HG03469 (cell line): ENCODE measurements around the gene GALNT9.
"Not testable (repeated sequence)": the region's sequence is repeated elsewhere in the genome, so short reads cannot be mapped to it uniquely, and the experiment has no call there.

Source experiments
- ATAC-seq: cut with Tn5 transposase; IDR thresholded peaks from one replicate; pipeline ENCODE4 v1.9.1; 2021; ENCODE audit warnings: mild to moderate bottlenecking, moderate library complexity, moderate number of reproducible peaks; ENCODE audit not compliant: unreplicated experiment

Gene GALNT9

DNA sequence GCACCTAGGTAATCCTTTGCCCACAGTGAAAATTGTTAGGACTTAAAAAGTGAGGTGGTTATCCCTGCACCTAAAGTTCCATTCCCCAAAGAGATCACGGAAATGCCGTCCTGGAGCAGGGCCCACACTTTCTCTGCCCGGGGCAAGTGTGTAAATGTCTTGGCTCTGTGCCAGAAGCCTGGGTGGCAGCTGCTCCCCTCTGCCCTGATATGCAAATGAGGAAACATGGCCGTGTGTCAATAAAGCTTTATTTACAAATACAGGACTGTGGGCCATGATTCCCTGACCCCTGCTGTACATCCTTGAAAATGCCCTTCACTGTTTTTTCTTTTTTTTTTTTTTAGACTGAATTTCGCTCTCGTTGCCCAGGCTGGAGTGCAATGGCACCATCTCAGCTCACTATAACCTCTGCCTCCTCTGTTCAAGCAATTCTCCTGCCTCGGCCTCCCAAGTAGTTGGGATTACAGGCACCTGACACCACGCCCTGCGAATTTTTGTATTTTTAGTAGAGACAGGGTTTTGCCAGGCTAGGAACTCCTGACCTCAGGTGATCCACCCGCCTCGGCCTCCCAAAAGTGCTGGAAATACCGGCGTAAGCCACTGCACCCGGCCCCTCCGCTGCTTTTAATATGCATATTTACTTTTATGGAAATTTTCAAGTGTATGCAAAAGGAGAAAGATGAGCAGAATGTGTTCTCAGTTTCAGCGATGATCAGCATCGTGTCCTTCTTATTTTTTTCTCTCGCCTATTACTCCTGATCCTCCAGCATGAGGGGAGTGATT lies 75.5 kb downstream of the GALNT9 start:
- no peak for ATAC-seq

DNA sequence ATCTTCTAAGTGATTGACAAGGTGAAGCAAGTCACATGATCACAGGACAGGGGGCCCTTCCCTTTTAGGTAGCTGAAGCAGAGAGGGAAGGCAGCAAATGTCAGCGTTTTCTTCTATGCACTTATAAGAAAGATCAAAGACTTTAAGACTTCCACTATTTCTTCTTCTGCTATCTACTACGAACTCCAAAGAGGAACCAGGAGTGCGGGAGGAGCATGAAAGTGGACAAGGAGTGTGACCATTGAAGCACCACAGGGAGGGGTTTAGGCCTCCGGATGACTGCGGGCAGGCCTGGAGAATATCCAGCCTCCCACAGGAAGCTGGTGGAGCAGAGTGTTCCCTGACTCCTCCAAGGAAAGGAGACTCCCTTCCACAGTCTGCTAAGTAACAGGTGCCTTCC lies 76.4 kb downstream of the GALNT9 start:
- not testable (repeated sequence) for ATAC-seq

DNA sequence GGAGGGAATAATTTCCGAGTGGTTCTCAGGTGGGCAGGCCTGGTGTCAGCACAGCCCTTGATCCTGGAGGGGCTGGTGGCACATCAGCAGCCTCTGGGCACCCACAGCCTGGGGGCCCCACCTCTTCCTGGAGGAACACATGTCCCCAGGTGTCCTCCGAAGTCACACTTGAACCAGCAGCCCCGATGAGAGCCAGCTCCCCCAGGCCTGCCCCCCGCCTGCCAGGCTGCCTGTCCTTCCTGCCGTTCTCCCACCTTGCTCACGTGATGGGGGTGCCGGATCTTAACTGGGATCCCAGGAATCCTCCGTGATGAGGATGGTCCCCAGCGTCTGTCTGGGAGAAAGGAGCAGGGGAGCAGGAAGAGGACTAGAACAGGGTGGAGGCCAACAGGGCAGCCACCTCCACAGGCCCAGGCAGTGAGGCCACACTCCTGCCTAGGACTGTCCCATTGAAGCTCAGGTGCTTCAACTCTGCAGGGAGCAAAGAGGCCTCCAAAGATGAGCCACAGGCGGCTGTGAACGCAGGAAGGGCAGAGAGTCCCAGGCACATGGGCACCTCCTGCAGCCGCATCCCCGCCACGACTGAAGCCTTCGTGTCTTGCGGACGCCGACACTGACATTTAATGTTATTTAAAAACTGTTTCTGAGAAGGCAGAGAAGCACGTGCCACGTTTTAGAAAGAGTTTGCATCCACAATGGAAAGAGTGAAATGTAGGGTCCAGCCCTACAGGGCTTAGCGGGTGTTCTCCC lies 77.5 kb downstream of the GALNT9 start:
- ATAC-seq: no peak

DNA sequence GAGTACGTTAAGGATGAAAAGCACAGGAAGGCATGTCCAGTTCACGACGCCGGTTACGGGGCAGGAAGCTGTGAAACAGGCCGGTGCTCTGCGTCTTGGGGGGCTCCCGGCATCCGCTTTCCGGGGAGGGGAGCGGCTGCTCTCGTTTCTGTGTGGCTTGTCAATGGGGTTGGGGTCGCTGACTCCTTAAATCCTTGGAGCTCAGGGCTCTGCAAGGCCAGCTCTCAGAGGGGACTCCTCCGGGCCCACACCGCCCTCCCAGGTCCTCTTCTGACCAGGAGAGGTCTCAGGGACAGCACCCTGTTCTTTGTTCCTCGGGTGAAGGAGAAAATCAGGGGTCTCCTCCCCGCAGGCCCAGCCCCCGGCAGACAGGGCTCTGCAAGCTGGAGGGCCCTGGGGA lies 78.1 kb downstream of the GALNT9 start:
- ATAC-seq: no peak

DNA sequence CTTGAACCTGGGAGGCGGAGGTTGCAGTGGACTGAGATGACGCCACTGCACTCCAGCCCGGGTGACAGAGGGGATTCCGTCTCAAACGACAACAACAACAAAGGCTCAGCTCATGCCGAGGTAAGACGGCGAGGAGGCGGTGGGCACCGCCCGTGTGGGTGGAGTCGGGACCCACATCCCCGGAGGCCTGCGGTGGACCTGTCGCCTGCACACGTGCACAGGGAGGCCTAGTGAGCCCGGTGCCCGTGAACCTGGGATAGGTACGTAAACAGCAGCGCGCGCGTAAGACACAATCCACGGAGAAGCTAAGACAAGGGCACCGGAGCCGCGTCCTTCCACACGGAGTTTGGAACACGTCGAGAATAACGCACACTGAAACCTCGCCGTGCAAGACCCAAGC lies 78.7 kb downstream of the GALNT9 start:
- no peak for ATAC-seq

DNA sequence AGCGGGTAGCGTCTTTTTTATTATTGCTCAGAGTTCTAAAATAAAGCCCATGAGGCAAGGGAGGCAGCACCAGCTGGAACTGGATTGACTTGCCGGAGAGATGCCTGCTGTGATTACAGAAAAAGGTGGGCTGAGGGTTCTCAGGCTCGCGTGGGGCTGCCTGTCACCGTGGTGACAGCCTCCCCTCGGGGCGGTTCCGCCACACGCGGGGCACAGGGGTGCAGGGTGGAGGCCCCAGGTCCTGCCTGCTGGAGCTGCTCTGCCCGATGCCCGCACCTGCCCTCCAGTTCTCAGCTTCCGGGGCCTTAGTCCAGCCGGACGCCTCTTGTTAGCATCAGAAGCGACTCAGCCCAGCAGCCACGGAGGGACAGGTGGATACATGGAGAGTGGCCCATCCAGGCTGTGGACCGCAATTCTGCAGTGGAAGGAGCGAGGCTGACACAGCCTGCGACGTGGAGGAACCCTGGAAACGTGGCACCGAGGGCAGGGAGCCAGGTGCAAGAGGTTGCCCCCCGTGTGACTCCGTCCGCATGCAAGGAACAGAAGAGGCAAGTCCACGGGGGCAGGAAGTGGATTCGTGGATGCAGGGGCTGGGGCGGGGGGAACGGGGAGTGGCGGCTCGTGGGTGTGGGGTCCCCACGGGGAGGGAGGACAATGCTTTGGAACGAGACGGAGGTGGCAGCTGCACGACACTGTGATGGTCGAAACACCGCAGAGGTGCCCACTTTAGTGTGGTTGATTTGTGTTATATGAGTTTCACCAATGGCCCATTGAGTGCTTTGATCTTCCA lies 79.5 kb downstream of the GALNT9 start:
- no peak for ATAC-seq

DNA sequence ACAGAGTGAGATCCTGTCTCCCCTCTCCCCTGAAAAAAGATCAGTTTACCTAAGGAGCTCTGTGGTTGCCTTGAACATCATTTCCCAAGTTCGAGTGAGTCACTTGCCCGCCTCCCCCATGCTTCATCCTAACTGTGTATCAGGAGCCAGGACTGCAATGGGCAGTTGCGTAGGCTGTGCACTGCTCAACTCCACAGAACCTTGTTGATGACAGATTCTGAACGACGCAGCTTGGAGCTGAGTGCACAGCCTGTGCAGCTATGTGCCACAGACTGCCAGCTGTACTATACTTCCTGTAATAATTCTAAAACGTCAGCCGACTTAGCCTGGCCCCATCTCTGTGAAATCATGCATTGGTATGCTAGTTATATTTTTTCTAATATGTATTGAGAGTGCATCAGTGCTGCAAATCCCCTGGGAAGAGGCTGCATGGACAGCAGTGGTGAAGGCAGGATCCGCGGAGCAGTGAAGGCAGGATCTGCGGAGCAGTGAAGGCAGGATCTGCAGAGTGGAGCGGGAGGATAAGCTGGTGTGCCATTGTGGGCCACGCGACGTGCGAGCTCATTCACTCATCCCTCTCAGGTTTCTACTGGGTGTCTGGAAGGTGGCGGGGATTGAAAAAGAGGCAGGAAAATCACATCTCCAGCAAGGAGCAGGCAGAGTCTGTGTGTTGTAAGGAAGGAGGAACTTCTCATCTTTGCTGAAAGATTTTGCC lies 80.8 kb downstream of the GALNT9 start:
- ATAC-seq: no peak

DNA sequence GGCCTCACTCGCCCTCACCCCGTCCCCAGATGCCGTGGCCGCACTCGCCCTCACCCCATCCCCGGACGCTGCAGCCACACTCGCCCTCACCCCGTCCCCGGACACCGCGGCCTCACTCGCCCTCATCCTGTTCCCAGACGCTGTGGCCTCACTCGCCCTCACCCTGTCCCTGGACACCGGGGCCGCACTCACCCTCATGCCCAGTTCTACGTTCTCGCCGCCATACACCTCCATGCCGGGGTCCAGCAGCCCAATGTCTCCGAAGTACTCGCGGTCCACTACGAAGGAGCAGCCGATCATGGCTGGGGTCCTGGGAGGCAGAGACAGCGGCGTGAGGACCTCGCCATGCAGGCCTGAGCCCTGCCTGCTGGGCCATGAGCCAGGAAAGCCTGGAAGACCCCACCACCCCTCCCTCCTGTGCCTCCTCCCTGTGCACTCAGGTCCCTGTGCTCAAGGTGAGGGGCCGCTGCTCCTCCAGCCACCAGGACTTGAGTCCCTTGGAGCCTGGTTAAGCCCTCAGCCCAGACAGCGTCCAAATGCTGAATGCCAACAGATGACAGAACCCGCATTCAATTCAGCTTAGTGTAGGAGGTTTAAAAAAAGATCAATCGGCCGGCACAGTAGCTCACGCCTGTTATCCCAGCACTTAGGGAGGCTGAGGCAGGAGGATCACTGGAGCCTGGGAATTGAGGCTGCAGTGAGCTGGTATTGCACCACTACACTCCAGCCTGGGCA lies 81.5 kb downstream of the GALNT9 start:
- no peak for ATAC-seq

DNA sequence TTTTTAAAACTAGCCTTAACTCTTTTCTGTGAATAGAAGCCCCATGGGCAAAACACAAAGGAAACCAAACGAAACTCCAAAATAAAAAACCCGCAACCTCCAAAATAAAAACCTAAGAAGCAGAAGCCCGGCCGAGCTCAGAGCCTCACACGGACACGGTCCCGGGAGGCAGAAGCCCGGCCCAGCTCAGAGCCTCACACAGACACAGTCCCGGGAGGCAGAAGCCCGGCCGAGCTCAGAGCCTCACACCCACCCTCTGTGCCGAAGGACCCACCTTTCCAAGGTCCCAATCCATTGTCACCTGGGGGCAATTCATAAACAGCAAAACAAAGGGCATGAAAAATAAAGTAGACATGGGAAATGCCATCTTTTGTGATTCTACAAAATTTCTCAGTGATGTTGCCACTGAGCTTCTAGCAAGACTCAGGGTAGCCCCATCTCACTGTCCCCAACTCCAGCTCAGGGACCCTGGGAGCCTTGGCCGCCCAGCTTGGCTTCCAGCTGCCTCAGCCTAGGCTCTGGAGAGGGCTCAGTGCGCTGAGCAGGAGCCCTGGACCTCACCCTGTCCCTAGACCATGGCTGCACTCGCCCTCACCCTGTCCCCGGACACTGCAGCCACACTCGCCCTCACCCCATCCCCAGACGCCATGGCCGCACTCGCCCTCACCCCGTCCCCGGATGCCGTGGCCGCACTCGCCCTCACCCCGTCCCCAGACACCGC lies 82.2 kb downstream of the GALNT9 start:
- ATAC-seq: no peak

DNA sequence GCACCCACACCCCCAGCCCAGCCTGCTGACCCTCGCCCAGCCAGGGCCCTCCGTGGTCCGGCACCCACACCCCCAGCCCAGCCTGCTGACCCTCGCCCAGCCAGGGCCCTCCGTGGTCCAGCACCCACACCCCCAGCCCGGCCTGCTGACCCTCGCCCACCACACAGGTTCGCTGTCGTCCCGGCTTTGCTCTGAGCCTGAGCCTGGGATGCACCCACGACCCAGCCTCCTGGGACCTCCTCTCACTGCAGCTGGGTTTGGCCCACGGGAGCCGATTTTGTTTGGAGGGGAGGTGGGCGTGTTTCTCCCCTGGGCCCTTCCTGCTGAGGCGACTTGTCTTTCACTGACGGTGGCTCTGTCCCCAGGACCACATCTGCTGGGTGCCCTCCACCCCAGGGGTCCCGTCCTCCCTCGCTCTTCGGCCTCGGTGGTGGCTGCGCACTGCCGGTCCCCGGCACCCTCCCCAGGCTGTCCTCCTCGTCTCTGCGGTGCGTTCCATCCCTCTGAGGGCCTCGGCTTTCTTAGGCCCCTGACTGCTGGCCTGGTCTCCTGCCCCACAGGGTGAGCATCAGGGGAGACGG lies 83.8 kb downstream of the GALNT9 start:
- no peak for ATAC-seq

DNA sequence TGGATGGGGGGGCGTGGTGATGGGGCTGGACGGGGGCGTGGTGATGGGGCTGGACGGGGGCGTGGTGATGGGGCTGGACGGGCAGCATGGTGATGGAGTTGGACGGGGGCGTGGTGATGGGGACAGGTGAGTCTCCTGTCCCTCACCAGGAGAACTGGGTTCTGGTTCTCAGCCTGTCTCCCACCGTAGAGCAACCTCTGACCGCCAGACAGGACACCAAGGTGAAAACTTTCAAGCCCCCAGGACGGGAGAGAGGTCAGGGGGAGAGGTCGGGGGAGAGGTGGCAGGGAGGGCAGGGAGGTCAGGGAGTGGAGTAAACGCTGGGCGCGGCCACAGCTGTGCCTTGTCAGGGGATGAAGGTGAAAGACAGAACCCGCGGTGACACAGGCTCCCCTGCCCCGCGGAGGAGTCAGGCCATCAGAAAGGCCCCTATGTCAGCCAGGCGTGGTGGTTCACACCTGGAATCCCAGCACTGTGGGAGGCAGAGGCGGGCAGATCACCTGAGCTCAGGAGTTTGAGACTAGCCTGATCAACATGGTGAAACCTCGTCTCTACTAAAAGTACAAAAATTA lies 84.6 kb downstream of the GALNT9 start:
- no peak for ATAC-seq

DNA sequence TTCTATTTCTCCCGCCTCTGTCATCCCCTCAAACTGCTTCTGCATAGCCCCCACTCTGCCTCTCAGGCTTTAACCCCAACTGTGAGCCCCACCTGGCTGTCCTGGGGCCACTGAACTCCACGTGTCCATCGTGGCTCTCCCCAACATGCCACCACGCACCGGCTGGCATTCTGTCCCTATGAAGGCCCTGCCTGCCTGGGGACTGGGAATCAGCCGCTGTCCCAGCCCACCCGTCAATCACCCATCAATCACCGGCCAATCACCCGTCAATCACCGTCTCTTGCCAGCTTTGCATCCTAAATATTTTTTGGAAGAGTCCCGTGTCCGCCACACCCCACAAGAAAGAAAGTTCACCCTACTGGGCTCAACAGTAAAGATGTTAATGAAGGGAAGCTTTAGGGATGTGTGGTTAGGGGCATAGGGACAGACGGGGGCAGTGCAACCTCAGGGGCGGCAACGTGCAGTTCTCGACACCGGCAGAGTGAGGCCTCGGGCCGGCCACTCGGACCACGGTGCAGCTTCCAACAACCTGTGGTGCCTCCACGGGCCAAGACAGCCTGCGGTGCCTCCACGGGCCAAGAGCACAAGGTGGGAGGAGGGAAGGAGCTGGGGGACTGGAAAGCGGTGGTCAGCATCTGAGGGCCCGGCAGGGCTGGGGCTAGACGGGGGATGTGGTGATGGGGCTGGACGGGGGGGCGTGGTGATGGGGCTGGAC lies 85.6 kb downstream of the GALNT9 start:
- ATAC-seq: no peak

DNA sequence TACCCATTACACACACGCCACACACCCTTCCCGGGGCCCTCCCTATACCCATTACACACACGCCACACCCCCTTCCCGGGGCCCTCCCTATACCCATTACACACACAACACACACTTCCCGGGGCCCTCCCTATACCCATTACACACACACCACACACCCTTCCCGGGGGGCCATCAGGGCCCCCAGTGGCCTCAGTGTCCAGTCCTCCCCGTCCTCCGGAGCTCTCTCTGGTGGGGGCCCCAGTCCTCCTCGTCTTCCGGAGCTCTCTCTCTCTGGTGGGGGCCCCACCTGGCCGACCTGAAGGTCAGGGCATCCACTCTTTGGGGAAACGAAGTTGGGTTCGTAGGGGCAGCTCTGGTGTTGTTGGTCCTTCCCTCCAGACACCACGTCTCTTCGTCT lies 86.2 kb downstream of the GALNT9 start:
- ATAC-seq: not testable (repeated sequence)

DNA sequence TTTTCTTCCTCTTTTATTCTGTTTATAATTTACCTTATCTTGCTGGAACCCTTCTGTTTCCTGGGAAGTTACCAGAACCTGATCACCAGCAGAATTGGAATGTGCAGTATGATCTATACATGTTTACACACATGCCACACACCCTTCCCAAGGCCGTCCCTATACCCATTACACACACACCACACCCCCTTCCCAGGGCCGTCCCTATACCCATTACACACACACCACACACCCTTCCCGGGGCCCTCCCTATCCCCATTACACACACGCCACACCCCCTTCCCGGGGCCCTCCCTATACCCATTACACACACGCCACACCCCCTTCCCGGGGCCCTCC lies 88.8 kb downstream of the GALNT9 start:
- not testable (repeated sequence) for ATAC-seq

DNA sequence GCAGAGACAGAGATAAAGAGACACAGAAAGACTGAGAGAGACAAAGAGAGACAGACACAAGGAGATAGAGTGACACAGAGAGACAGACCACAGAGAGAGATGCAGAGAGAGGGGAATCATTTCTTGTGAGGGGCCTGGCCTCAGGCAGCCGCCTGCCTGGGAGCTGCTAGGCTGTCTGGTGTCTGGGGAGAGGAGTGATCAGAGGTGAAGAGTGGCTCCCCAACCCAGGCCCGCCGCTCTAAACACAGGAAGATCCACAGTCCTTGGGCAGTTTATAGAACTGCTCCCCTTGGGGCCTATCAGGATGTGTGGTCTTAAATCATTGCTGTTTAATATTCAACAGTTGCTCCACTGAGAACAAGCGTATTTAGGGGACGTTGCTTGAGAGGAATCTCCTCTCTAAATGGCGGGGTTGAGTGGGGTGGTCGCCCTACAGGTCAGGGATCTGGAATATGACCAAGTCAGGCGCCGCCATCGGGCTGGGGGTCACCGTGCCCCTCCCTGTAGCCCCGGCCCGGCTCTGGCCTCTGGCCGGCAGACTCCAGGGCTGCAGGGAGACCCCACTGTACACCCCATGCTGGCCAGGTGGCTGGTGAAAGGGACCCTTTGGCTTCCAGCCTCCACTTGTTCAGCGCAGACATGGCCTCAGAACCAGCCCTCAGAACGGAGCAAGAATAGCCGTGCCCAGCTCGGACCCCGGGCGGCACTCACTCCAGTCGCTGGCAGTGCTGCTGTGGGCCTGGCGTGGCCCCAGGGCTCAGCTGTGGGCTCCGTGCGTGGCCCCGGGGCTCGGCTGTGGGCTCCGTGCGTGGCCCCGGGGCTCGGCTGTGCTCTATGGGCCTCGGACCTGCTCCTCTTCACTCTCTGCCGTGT lies 89.4 kb downstream of the GALNT9 start:
- no peak for ATAC-seq

DNA sequence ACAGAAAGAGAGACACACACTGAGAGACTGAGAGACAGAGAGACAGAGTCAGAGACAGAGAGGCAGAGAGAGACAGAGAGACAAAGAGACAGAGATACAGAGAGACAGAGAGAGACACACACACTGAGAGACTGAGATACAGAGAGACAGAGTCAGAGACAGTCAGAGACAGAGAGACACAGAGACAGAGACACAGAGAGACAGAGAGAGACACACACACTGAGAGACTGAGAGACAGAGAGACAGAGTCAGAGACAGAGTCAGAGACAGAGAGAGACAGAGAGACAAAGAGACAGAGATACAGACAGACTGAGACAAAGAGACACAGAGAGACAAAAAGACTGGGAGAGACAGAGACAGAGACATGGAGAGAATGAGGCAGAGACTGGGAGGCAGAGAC lies 90.0 kb downstream of the GALNT9 start:
- ATAC-seq: no peak

DNA sequence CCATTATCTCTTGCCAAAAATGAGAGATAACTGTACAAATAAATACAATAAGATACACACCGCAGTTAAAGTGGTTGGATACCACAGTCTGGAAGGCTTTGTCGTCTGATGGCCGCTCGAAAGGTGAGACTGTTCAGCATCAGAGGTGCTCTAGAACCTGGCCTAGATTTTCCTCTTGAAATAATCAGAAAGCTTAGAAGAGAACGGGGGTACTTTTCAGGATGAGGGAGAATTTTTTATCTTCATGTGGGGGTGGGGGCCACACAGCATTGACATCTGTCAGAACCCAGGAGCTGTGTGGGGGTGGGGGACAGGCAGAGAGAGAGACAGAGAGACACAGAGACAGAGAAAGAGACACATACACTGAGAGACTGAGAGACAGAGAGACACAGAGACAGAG lies 90.5 kb downstream of the GALNT9 start:
- no peak for ATAC-seq

DNA sequence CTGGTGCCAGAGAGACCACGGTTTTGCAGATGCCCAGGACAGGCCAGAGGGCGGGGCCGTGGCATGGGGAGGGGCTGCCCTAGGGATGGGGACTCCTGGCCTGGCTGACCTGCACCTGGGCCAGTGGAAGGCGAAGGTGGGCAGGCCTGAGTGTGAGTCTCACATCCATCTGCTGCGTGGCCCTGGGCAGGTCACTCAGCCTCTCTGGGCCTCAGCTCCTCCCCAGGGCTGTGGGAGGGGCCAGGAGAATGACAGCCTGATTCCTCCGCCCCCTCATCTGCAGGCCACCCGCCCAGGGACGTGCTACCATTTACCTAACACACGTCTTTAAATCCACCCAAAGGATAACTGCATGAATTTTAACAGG lies 90.9 kb downstream of the GALNT9 start:
- no peak for ATAC-seq
